ENCODE results near the gene CDADC1. TPM values are rescaled to one million over a fixed set of nuclear protein-coding genes. Genes with fewer than 3 reads are reported as not detected.

Gene CDADC1
- total RNA-seq, 2 donors from 2014 or later, result 3.9 to 5.6 TPM

DNA sequence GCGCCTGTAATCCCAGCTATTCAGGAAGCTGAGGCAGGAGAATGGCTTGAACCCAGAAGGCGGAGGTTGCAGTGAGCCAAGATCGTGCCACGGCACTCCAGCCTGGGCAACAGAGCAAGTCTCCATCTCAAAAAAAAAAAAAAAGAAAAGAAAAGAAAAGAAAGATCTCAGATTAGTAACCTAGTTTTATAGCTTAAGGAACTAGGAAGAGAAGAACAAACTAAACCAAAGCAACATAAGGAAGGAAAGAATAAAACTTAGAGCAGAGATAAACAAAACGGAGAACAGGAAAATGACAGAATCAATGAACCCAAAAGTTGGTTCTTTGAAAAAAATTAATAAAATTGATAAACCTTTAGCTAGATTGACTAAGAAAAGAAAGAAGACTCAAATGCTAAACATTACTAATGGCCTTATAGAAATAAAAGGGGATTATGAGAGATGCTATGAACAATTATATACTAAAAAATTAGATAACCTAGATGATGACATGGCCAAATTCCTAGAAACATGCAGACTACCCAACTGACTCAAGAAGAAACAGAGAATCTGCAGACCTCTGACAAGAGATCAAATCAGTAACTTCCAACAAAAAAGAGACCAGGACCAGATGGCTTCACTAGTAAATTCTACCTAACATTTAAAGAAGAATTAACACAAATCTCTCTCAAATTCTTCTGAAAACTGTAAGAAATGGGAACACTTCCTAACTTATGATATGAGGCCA, 68.2 kb downstream of the CDADC1 start:
- Histone ChIP-seq H3K4me1 (peaks cover 6% of the 10 kb centered on the region), H3K27me3 (no peaks in the 10 kb centered on the region), H3K27ac (no peak overlapping the region), H3K9me3 (no peaks in the 10 kb centered on the region), H3K36me3 (replicated peaks in 1 of 2; ENCODE audit: insufficient read depth in 1 of 2, low read depth in 2 of 2) (no peaks in the 10 kb centered on the region), H3K4me3 (no peak overlapping the region)
- TF ChIP-seq POLR2A (IDR thresholded peaks at IDR 0.05), result no peak
- TF ChIP-seq, protein P1, sequence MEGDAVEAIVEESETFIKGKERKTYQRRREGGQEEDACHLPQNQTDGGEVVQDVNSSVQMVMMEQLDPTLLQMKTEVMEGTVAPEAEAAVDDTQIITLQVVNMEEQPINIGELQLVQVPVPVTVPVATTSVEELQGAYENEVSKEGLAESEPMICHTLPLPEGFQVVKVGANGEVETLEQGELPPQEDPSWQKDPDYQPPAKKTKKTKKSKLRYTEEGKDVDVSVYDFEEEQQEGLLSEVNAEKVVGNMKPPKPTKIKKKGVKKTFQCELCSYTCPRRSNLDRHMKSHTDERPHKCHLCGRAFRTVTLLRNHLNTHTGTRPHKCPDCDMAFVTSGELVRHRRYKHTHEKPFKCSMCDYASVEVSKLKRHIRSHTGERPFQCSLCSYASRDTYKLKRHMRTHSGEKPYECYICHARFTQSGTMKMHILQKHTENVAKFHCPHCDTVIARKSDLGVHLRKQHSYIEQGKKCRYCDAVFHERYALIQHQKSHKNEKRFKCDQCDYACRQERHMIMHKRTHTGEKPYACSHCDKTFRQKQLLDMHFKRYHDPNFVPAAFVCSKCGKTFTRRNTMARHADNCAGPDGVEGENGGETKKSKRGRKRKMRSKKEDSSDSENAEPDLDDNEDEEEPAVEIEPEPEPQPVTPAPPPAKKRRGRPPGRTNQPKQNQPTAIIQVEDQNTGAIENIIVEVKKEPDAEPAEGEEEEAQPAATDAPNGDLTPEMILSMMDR (IDR thresholded peaks at IDR 0.05), result no peak
- intact Hi-C loops (cut with DNase I), result no loop called here
- DNase-seq (no peak), ATAC-seq (no peak)
- WGBS, 2 donors, result 90 to 91% methylated on average over 5 of the region's 5 CpGs

DNA sequence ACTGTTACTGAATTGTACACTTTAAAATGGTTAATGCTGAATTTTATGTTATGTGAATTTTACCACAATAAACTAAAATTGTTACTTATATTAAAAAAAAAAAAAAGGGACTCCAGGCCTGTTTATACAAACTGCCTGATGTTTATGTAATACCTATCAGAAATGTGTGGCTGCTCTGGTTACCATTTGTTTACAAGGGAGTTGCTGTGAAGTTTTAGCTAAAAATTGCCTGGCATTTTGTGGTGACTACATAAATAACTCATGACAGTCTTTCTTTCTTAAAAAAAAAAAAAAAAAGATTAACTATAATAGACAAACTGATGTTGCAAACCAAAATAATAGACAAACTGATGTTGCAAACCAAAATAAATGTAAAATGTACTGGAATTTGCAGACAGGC, 71.8 kb downstream of the CDADC1 start:
- Histone ChIP-seq H3K4me3 (no peak overlapping the region), H3K9me3 (no peaks in the 10 kb centered on the region), H3K27ac (no peak overlapping the region), H3K27me3 (no peaks in the 10 kb centered on the region), H3K36me3 (replicated peaks in 1 of 2; ENCODE audit: insufficient read depth in 1 of 2, low read depth in 2 of 2) (no peaks in the 10 kb centered on the region), H3K4me1 (no peaks in the 10 kb centered on the region)
- no peak for TF ChIP-seq POLR2A (IDR thresholded peaks at IDR 0.05)
- DNase-seq (no peak), ATAC-seq (no peak)
- intact Hi-C loops (cut with DNase I), result no loop called here

DNA sequence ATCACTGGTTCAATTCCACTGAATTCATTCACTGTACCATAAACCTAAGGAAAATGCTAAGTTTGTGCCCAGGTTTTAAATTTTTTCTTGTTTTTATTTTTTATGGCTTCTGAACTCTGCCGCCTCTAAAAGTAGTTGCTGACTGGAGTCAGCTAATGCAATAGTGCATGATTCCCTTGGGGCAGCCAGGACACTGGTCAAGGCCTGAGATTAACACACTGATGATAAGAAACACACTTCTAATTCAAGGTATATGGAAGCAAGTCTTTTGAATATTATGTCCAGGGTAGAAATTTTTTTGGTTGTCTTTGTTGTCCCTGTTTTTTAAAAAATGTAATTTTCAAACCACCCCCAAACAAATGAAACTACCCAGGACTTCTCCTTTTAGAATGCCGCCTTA, 72.2 kb downstream of the CDADC1 start:
- H3K27ac ChIP-seq, result no peak overlapping the region
- TF ChIP-seq POLR2A (IDR thresholded peaks at IDR 0.05), result no peak
- TF ChIP-seq, protein P1 (IDR thresholded peaks at IDR 0.05), result no peak
- no peak for ATAC-seq

DNA sequence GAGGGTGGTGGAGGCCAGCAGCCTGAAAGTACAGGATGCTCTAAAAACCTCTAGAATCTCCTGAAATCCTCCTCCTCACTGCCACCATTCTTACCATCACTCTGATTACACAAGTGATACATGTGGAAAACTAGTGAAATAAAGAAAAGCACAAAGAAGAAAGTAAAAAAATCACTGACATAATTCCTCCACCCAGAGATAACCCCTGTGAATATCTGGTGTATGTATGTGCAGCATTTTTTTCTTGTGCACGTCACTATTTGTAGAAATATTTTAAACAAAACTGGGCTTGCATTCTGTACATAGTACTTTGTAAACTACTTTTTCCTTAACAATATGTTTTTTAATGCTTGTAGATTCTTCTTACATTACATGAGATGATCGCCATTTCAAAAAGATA, 73.2 kb downstream of the CDADC1 start:
- WGBS, 2 donors, result 89 to 91% methylated on average over 2 of the region's 2 CpGs
- no peak overlapping the region for H3K27ac ChIP-seq

More for the DNA sequence above, 72.2 kb downstream of the CDADC1 start:
- intact Hi-C loops (cut with DNase I), result no loop called here
- Histone ChIP-seq H3K9me3 (no peaks in the 10 kb centered on the region), H3K27me3 (no peaks in the 10 kb centered on the region), H3K4me3 (no peak overlapping the region), H3K4me1 (no peaks in the 10 kb centered on the region), H3K36me3 (replicated peaks in 1 of 2; ENCODE audit: insufficient read depth in 1 of 2, low read depth in 2 of 2) (no peaks in the 10 kb centered on the region)
- 89 to 93% methylated on average over 2 of the region's 2 CpGs for WGBS, 2 donors
- DNase-seq, result no peak

DNA sequence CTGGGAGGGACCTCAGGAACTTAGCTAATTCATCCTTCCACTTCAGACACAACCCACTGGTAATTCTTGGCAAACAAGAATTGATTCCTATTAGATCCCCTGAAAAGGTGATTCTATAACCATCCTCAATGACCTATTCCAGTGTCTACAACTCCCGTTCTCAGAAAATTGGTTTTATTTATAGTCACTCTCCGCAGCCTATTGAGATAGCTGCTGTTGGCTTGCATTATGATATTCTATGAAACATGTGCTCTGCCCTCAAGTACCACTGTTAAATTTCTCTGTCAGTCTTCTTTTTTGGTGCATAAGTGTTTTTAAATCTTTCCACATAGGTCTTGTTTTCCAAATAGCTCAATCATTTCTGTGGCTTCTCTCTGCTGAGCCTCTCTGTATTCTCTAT, 75.0 kb downstream of the CDADC1 start:
- no peak for ATAC-seq
- no peak overlapping the region for H3K27ac ChIP-seq
- WGBS, 2 donors, result 91 to 92% methylated on average over 2 of the region's 2 CpGs
- no peaks in the 10 kb centered on the region for H3K27me3 ChIP-seq
- H3K9me3 ChIP-seq, result no peaks in the 10 kb centered on the region
- no peak overlapping the region for H3K4me3 ChIP-seq
- DNase-seq, result no peak
- TF ChIP-seq, protein P1 (IDR thresholded peaks at IDR 0.05), result no peak
- no peak for TF ChIP-seq POLR2A (IDR thresholded peaks at IDR 0.05)
- intact Hi-C loops (cut with DNase I), result no loop called here
- H3K36me3 ChIP-seq (replicated peaks in 1 of 2; ENCODE audit: insufficient read depth in 1 of 2, low read depth in 2 of 2), result no peaks in the 10 kb centered on the region
- no peaks in the 10 kb centered on the region for H3K4me1 ChIP-seq

More for the DNA sequence above, 73.2 kb downstream of the CDADC1 start:
- no peak for DNase-seq
- Histone ChIP-seq H3K9me3 (no peaks in the 10 kb centered on the region), H3K4me3 (no peak overlapping the region), H3K27me3 (no peaks in the 10 kb centered on the region), H3K4me1 (no peaks in the 10 kb centered on the region), H3K36me3 (replicated peaks in 1 of 2; ENCODE audit: insufficient read depth in 1 of 2, low read depth in 2 of 2) (no peaks in the 10 kb centered on the region)
- no peak for TF ChIP-seq POLR2A (IDR thresholded peaks at IDR 0.05)
- TF ChIP-seq, protein P1 (IDR thresholded peaks at IDR 0.05), result no peak
- intact Hi-C loops (cut with DNase I), result no loop called here
- ATAC-seq, result no peak
